MM.1S (cell line): Measurements from ENCODE around the gene FHIP2A.
A peak's percentile ranks its signal among the peaks of the same experiment; 100 is the strongest.
"Not testable (repeated sequence)": the region's sequence is repeated elsewhere in the genome, so short reads cannot be mapped to it uniquely, and the experiment has no call there.

Experiments
- DNase-seq: peaks from one replicate; pipeline ENCODE4 v3.0.0-alpha.2; 2015
- H2AFZ ChIP-seq: fragments of 300-600 bp; sonication (generic); 2 replicates; pipeline ENCODE4 v1.6.0; 2016; ENCODE audit warnings: antibody characterized with exemption, low read length
- H3F3A ChIP-seq: fragments of 300-600 bp; sonication (generic); 2 replicates; pipeline ENCODE4 v1.6.1; 2016; ENCODE audit warnings: mild to moderate bottlenecking, antibody characterized with exemption, low read length, moderate library complexity, mixed read lengths; ENCODE audit not compliant: insufficient read depth
- H3K27ac ChIP-seq: fragments of 300-600 bp; sonication (generic); 2 replicates; pipeline ENCODE4 v1.5.1; 2016; ENCODE audit warnings: mild to moderate bottlenecking, low read length
- H3K27me3 ChIP-seq: fragments of 300-600 bp; sonication (generic); replicated peaks from 2 replicates; pipeline ENCODE4 v1.6.0; 2016; ENCODE audit warnings: low read length; ENCODE audit not compliant: insufficient read depth
- H3K36me3 ChIP-seq: fragments of 300-600 bp; sonication (generic); replicated peaks from 2 replicates; pipeline ENCODE4 v1.6.1; 2016; ENCODE audit warnings: mild to moderate bottlenecking, low read length, mixed read lengths; ENCODE audit not compliant: insufficient read depth
- H3K4me1 ChIP-seq: fragments of 300-600 bp; sonication (generic); 2 replicates; pipeline ENCODE4 v1.6.1; 2016; ENCODE audit warnings: low read length, mixed read lengths
- H3K4me2 ChIP-seq: fragments of 300-600 bp; sonication (generic); 2 replicates; pipeline ENCODE4 v1.6.0; 2016; ENCODE audit warnings: low read depth, low read length
- H3K4me3 ChIP-seq: fragments of 300-600 bp; sonication (generic); 2 replicates; pipeline ENCODE4 v1.5.1; 2016; ENCODE audit warnings: low read length, mixed read lengths
- H3K79me2 ChIP-seq: fragments of 300-600 bp; sonication (generic); 2 replicates; pipeline ENCODE4 v1.6.1; 2016; ENCODE audit warnings: mixed run types, low read length, mixed read lengths
- H3K9ac ChIP-seq: fragments of 300-600 bp; sonication (generic); 2 replicates; pipeline ENCODE4 v1.6.1; 2016; ENCODE audit warnings: low read length, mixed read lengths
- H3K9me2 ChIP-seq: fragments of 300-600 bp; sonication (generic); replicated peaks from 2 replicates; pipeline ENCODE4 v1.6.1; 2016; ENCODE audit warnings: mild to moderate bottlenecking, low read length, mixed read lengths; ENCODE audit not compliant: insufficient read depth
- H3K9me3 ChIP-seq: fragments of 300-600 bp; sonication (generic); replicated peaks from 2 replicates; pipeline ENCODE4 v1.6.1; 2016; ENCODE audit warnings: mild to moderate bottlenecking, low read length, mixed read lengths; ENCODE audit not compliant: insufficient read depth
- H4K20me1 ChIP-seq: fragments of 300-600 bp; sonication (generic); 2 replicates; pipeline ENCODE4 v1.6.1; 2016; ENCODE audit warnings: mild to moderate bottlenecking, low read length, moderate library complexity, mixed read lengths; ENCODE audit not compliant: insufficient read depth
- CTCF ChIP-seq: fragments of 300-600 bp; sonication (generic); IDR thresholded peaks from 2 replicates; pipeline ENCODE4 v1.5.1; 2016; ENCODE audit warnings: antibody characterized with exemption, low read length, mixed read lengths
- EZH2 ChIP-seq: fragments of 300-600 bp; sonication (generic); optimal IDR thresholded peaks from 2 replicates; pipeline ENCODE3; 2017; ENCODE audit warnings: low read depth, mild to moderate bottlenecking, antibody characterized with exemption, low read length, mixed read lengths
- EZH2phosphoT487 ChIP-seq: fragments of 300-600 bp; sonication (generic); IDR thresholded peaks from 2 replicates; pipeline ENCODE4 v1.6.1; 2018; ENCODE audit warnings: antibody characterized with exemption, low read length

The FHIP2A gene

GRCh38 chr10:114856544-114857287 lies 35.1 kb downstream of the FHIP2A start:
- DNase-seq: peak; percentile 42
- H3K36me3 ChIP-seq: peaks cover 8% of the 10 kb centered on the region; the same call in 1 of the 2 replicates
- H3F3A ChIP-seq: peaks cover 31% of the 10 kb centered on the region
- H4K20me1 ChIP-seq: no peaks in the 10 kb centered on the region
- no peaks in the 10 kb centered on the region for H3K27me3 ChIP-seq
- no peaks in the 10 kb centered on the region for H3K9me2 ChIP-seq
- H3K4me1 ChIP-seq: peaks cover 14% of the 10 kb centered on the region; the same call in 1 of the 2 replicates
- peak overlapping the region; percentile 52; the same call in 1 of the 2 replicates for H3K4me2 ChIP-seq
- TF ChIP-seq CTCF (no peak), EZH2 (no peak), EZH2phosphoT487 (no peak)
- peak overlapping the region; percentile 6; the same call in 1 of the 2 replicates for H3K4me3 ChIP-seq
- H3K9me3 ChIP-seq: no peaks in the 10 kb centered on the region
- no peak overlapping the region for H2AFZ ChIP-seq
- peak overlapping the region; percentile 24; the same call in 1 of the 2 replicates for H3K9ac ChIP-seq
- H3K79me2 ChIP-seq: no peaks in the 10 kb centered on the region
- H3K27ac ChIP-seq: peak overlapping the region; percentile 75

DNA sequence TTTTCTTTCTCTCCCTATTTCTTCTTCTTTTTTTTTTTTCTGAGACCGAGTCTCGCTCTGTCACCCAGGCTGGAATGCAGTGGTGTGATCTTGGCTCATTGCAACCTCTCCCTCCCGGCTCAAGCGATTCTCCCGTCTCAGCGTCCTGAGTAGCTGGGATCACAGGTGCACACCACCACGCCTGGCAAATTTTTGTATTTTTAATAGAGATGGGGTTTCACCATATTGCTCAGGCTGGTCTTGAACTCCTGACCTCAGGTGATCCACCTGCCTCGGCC lies 35.6 kb downstream of the FHIP2A start:
- peak overlapping the region; percentile 24; the same call in 1 of the 2 replicates for H3K9ac ChIP-seq
- not testable (repeated sequence) for H3K9me2 ChIP-seq, H2AFZ ChIP-seq, H3K79me2 ChIP-seq, H3K36me3 ChIP-seq, H4K20me1 ChIP-seq, DNase-seq, H3K9me3 ChIP-seq, H3K27me3 ChIP-seq
- H3K27ac ChIP-seq: peak overlapping the region; percentile 75; the same call in 1 of the 2 replicates
- peak overlapping the region; percentile 6; the same call in 1 of the 2 replicates for H3K4me3 ChIP-seq
- H3K4me2 ChIP-seq: peak overlapping the region; percentile 52; the same call in 1 of the 2 replicates
- peaks cover 31% of the 10 kb centered on the region for H3F3A ChIP-seq
- H3K4me1 ChIP-seq: peaks cover 14% of the 10 kb centered on the region; the same call in 1 of the 2 replicates

DNA sequence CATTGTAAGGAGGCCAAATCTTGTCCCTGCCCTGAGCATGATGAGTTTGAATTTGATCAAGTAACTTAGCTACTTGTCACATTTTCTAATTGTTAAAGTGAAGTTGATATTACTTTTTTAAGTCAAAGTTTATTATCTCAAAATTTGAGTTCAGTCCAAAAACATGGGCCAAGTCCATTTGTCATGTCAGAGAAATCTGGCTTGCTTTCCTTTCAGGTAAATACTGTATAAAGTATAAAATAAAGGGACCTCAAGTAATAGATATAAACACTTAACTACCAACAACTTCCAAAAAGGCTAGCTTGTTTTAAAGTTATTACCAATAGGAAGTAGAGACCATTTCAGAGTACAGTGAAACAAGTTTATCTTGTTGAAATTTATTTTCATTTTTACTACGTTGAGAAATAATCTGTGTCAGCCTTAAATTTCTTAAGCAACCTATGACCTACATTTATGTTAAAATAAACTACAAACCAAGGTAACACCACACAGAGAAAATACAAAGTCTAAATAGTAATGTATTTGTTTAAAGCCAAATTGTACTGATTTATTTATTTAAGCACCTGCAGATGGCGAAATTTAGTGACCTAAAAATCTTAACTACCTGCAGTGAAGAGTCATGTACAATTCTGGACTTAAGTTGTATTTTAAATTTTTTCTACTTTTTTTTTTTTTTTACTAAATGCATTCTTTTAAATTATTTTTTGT lies 36.5 kb downstream of the FHIP2A start:
- Histone ChIP-seq H3K27ac (peak overlapping the region; percentile 75; the same call in 1 of the 2 replicates), H3F3A (peaks cover 31% of the 10 kb centered on the region), H3K36me3 (peaks cover 8% of the 10 kb centered on the region; the same call in 1 of the 2 replicates)

More for the DNA sequence above, 36.5 kb downstream of the FHIP2A start:
- H3K9ac ChIP-seq: no peak overlapping the region
- H3K4me3 ChIP-seq: no peak overlapping the region
- H3K9me3 ChIP-seq: no peaks in the 10 kb centered on the region
- no peaks in the 10 kb centered on the region for H3K27me3 ChIP-seq
- no peaks in the 10 kb centered on the region for H3K79me2 ChIP-seq
- no peaks in the 10 kb centered on the region for H3K9me2 ChIP-seq
- DNase-seq: no peak
- no peak overlapping the region for H2AFZ ChIP-seq
- TF ChIP-seq CTCF (no peak), EZH2 (no peak), EZH2phosphoT487 (no peak)
- H3K4me1 ChIP-seq: peaks cover 14% of the 10 kb centered on the region; the same call in 1 of the 2 replicates
- peak overlapping the region; percentile 18; the same call in 1 of the 2 replicates for H3K4me2 ChIP-seq
- no peaks in the 10 kb centered on the region for H4K20me1 ChIP-seq
